ENCODE measurements around the gene EIF1.
"Not testable (repeated sequence)": the region's sequence is repeated elsewhere in the genome, so short reads cannot be mapped to it uniquely, and the experiment has no call there.

Gene EIF1

DNA sequence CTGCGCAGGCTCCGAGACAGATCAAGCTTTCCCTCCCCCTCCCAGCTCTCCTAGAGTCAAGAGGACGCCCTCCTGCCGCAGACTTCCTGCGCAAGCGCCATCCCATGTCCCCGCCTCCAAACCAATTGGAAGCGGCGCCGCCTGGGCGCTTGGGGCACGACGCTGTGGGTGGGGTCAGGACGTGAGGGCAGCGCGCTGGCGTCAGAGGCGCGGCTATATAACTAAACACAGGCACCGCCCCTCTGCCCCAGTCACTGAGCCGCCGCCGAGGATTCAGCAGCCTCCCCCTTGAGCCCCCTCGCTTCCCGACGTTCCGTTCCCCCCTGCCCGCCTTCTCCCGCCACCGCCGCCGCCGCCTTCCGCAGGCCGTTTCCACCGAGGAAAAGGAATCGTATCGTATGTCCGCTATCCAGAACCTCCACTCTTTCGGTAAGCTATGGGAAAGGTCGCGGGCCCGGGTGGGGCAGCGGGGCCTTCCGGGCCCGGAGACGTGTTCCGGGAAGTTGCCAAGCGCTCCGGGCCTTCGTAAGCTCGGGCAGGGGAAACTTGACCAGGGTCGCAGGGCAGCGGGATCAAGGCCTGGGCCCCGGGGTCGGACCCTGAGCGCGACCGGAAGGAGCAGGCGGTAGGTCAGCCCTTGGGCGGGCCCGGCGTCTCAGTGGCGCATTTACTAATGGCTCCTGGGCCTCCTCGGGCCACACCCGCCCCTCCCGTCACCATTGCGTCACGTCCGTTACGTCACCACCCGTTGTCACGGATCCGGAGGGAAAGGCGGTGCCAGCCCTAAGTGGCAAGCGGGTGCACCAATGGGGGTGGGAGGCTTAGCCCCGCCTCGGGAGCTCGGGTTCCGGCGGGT lies at the start of gene EIF1:
TSS of gene EIF1 (plus strand) at position 245 of the 856 bp plus-strand sequence. CDS start at position 399, 154 bp downstream.
- DNase-seq (ENCODE audit: insufficient read length, low spot score) (peak; percentile 99), FAIRE-seq (peak; percentile 99)

DNA sequence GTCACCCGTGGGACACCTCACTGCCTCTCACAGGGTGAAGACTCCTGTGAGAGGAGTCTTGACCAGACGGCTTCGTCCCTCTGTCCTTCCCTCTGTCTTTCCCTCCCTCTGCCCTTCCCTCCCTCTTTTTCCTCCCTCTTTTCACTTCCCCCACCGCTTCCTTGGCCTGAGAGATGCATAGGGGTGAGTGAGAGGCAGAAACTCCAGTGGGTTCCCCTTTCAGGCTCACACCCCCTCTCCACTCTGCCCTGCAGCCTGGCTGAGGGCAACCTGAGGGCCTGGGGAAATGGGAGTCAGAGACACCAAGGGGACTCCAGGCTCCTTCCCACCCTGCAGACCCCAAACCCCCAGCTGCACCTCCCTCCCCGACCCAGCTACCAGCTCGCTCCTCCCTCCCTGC lies 49.7 kb upstream of the EIF1 start:
- FAIRE-seq, result no peak

GRCh38 chr17:41639492-41640473 lies 48.9 kb upstream of the EIF1 start:
- no peak for DNase-seq (ENCODE audit: insufficient read length, low spot score)
- peak; percentile 20 for FAIRE-seq

More for the DNA sequence above, 49.7 kb upstream of the EIF1 start:
- DNase-seq (ENCODE audit: insufficient read length, low spot score), result no peak

DNA sequence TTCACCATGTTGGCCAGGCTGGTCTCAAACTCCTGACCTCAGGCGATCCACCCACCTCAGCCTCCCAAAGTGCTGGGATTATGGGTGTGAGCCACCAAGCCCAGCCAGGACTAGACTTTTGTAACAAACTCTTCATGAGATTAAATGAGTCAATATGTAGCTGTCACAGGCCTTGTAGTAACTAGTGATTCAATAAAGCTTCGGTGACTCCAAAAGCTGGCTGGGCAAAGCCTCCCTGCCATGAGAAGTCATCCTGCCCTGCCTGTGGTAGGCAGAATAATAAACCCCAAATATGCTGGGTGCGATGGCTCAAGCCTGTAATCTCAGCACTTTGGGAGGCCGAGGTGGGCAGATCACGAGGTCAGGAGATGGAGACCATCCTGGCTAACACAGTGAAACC lies 48.1 kb upstream of the EIF1 start:
- not testable (repeated sequence) for FAIRE-seq; DNase-seq (ENCODE audit: insufficient read length, low spot score)

GRCh38 chr17:41642252-41643156 lies 46.2 kb upstream of the EIF1 start:
- DNase-seq (ENCODE audit: insufficient read length, low spot score) (no peak), FAIRE-seq (peak; percentile 13)

- DNase-seq (ENCODE audit: insufficient read length, low spot score) (no peak), FAIRE-seq (no peak)
Measured at GRCh38 chr17:41647038-41647813, 41.5 kb upstream of the EIF1 start.

- peak; percentile 69 for FAIRE-seq
- DNase-seq (ENCODE audit: insufficient read length, low spot score), result peak; percentile 95
Measured at GRCh38 chr17:41647940-41648410, 40.7 kb upstream of the EIF1 start.

- DNase-seq (ENCODE audit: insufficient read length, low spot score) (peak; percentile 95), FAIRE-seq (peak; percentile 88)
Measured at GRCh38 chr17:41648411-41649195, 40.1 kb upstream of the EIF1 start.

GRCh38 chr17:41649923-41650519 lies 38.7 kb upstream of the EIF1 start:
- FAIRE-seq, result peak; percentile 98
- DNase-seq (ENCODE audit: insufficient read length, low spot score), result no peak

GRCh38 chr17:41650794-41651624 lies 37.7 kb upstream of the EIF1 start:
- FAIRE-seq (no peak), DNase-seq (ENCODE audit: insufficient read length, low spot score) (no peak)

GRCh38 chr17:41651625-41652460 lies 36.8 kb upstream of the EIF1 start:
- peak; percentile 100 for FAIRE-seq
- no peak for DNase-seq (ENCODE audit: insufficient read length, low spot score)

DNA sequence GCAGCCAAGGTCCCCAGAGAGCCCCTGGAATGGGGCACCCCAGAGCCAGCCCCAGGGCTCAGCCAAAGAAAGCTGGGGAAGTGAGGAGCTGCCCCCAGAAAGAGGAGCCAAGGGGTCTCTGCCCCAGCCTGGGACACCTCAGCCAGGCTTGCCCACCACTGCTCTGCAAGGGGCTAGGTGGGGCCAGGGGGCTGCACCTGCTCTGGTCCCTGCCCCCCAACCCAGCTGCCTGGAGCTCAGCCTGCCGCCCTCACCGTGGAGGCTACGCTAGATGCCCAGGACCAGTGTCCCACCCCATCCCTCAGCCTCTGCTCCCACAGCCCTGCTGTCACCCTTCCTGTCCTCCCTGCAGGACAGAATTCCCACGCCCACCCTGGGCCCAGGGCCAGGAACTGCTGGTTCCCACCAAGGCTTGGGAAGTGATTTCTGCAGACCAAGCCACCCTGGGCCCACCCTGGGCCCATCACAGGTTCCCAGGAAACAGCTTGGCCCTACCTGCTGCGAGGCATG lies 36.2 kb upstream of the EIF1 start:
- FAIRE-seq, result no peak
- DNase-seq (ENCODE audit: insufficient read length, low spot score), result no peak

GRCh38 chr17:41653421-41653820 lies 35.3 kb upstream of the EIF1 start:
- no peak for DNase-seq (ENCODE audit: insufficient read length, low spot score)
- FAIRE-seq, result no peak

DNA sequence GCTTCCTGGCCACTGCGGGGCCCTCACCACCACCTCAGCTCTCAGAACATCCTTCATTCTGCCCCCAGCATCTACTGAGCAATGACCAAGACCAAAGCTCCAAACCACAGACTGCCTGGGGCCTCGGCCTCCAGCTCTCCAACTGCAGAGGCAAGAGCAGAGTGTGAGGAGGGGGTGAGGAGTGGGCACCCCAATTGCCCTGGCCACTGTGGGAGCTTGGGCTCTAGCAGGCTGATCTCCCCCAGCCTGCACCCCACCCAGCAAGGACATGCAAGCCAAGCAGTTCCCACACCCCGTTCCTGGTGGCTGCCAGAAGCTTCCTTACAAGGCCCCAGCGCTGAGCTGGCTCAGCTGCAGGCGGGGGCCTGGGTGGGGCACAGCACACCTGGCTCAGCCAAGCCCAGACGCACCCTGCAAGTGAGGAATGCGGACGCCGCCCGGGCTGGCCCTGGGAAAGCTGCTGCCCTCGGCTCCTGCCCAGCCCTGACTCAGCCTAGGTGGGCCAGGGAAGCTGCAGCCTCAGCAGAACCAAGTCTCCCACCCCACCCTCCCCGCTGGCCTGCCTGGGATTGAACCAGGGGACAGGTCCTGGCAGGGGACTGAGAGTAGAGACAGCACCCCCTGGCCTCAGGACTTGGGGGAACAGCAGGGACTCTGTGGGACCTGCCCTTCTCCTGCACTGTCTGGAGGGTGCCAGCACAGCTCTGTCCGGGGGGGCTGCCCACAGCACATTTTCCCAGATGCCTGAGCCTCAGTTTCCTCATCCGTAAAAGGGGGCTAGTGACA lies 34.6 kb upstream of the EIF1 start:
- DNase-seq (ENCODE audit: insufficient read length, low spot score) (no peak), FAIRE-seq (no peak)

All from HTR-8/SVneo (cell line).